Body of pancreas (tissue), 4 donors: ENCODE results near the gene LRRC3B. TPM values are rescaled to one million over a fixed set of nuclear protein-coding genes. Genes with fewer than 3 reads are reported as not detected.

Experiments
- ATAC-seq: fragments of 150-250 bp; one replicate; pipeline ENCODE4 v1.9.1; 2016
- DNase-seq, 4 donors: peaks; one replicate each; pipeline ENCODE4 v3.0.0-alpha.2; 2019
- H3K27ac ChIP-seq, 4 donors: fragments of 200-600 bp; sonication (generic); 1 replicate in 3 of 4; 2 replicates in 1 of 4; pipeline versions ENCODE4 v1.5.1 to v1.6.1; 2016 to 2019; ENCODE audit warnings: mild to moderate bottlenecking in 1 of 4, mixed read lengths in 1 of 4, moderate library complexity in 1 of 4
- H3K27me3 ChIP-seq, 2 donors: fragments of 200-600 bp; sonication (generic); one replicate each; pipeline ENCODE4 v1.6.0; 2016; ENCODE audit warnings: mild to moderate bottlenecking in 1 of 2
- H3K36me3 ChIP-seq, 2 donors: fragments of 200-600 bp; sonication (generic); replicated peaks in 1 of 2; 2 replicates each; pipeline ENCODE4 v1.5.1; 2016; ENCODE audit warnings: low read depth in 2 of 2; ENCODE audit not compliant: insufficient read depth in 1 of 2
- H3K4me1 ChIP-seq: fragments of 200-600 bp; sonication (generic); one replicate; pipeline ENCODE4 v1.6.0; 2016
- H3K4me3 ChIP-seq, 2 donors: fragments of 200-600 bp; sonication (generic); 1 replicate in 1 of 2; 2 replicates in 1 of 2; pipeline ENCODE4 v1.5.1; 2016 to 2019
- H3K9me3 ChIP-seq, 3 donors: fragments of 200-600 bp; sonication (generic); 1 replicate in 2 of 3; 2 replicates in 1 of 3; pipeline ENCODE4 v1.5.1; 2016
- POLR2A ChIP-seq, 3 donors: fragments of 450-650 bp; IDR thresholded peaks; one replicate each; pipeline ENCODE4 v1.6.1; 2016; ENCODE audit warnings: antibody characterized with exemption in 3 of 3, mild to moderate bottlenecking in 2 of 3
- WGBS, 2 donors: methylation state at CpG; one replicate each; pipeline ENCODE4 v1.1.5; 2017; 5-methylcytosine and 5-hydroxymethylcytosine counted together
- intact Hi-C: fragments of 100-400 bp; cut with DNase I; formaldehyde crosslinking; loops from one replicate; pipeline ENCODE4 v1.15.1; 2023
- total RNA-seq, 2 donors: library from RNA; depleted of rRNA; stranded (reverse); fragments of >200 nt; gene quantifications; one replicate each; pipeline ENCODE4 v1.1.0, GENCODE V29; 2016
- TF ChIP-seq, protein P1 (sequence below), 7 experiments: fragments of 450-650 bp in 4 of 7; fragments of 200-600 bp in 3 of 7; sonication (generic) in 3 of 7; IDR thresholded peaks; one replicate each; pipeline ENCODE4 v1.5.1; 2016 to 2019; ENCODE audit warnings: antibody characterized with exemption in 7 of 7

Gene LRRC3B
- total RNA-seq, 2 donors from 2014 or later = not detected

DNA sequence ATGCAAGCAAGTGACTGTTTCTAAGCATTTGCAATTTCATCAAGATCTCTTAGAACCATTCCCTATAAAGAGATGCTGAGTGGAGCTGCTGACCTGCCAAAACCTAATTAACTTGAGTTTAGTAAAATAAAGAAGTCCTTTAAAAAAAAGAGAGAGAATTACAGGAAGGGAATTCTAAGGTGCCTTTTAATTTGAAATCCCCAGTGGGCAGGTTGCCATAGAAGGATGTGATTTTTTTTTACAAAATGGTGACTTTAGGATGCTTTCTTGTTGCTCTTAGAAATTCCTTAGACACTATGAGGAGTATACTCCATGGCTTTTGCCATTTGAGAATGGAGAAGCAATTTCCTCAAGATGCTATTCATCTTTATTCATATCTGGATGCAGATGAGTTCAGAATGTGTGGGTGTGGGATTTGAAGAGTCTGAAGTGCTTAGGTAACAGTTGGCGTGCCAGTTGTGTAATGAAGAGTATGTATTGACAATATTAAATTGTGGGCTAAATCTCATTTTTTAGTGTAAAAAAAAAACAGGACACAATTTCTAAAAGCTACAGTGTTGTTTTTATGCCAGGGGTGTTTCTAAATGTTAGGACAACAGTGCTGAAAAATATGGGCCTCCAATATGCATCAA, 13.6 kb downstream of the LRRC3B start:
- Histone ChIP-seq H3K36me3 (no peaks in the 10 kb centered on the region), H3K27ac (no peak overlapping the region), H3K9me3 (no peaks in the 10 kb centered on the region), H3K4me1 (no peaks in the 10 kb centered on the region), H3K27me3 (no peaks in the 10 kb centered on the region), H3K4me3 (no peak overlapping the region)
- TF ChIP-seq POLR2A (IDR thresholded peaks at IDR 0.05) = no peak
- intact Hi-C loops = no loop called here
- 81 to 100% methylated on average over 1 of the region's 1 CpG for WGBS, 2 donors
- ATAC-seq (no peak), DNase-seq (no peak)

DNA sequence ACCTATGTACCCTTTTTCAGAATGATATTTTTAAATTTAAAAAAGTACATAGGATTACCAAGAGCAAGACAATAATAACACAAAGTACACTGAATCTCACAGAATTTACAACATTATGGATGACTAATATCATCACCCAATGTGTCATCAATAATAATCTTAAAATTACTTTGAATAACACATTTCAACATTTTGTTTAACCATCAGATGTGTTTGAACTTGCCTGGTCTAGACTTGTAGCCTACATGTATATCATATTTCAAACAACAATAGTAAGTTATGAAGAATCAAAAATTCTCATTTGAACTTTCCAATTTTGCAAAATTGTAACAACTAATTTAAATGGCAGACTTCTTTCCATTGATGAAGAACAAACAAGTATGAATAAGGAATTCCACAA, 15.1 kb downstream of the LRRC3B start:
- H3K4me1 ChIP-seq = no peaks in the 10 kb centered on the region
- DNase-seq = no peak
- intact Hi-C loops = no loop called here
- H3K9me3 ChIP-seq = no peaks in the 10 kb centered on the region
- TF ChIP-seq POLR2A (IDR thresholded peaks at IDR 0.05) = no peak
- TF ChIP-seq, protein P1, sequence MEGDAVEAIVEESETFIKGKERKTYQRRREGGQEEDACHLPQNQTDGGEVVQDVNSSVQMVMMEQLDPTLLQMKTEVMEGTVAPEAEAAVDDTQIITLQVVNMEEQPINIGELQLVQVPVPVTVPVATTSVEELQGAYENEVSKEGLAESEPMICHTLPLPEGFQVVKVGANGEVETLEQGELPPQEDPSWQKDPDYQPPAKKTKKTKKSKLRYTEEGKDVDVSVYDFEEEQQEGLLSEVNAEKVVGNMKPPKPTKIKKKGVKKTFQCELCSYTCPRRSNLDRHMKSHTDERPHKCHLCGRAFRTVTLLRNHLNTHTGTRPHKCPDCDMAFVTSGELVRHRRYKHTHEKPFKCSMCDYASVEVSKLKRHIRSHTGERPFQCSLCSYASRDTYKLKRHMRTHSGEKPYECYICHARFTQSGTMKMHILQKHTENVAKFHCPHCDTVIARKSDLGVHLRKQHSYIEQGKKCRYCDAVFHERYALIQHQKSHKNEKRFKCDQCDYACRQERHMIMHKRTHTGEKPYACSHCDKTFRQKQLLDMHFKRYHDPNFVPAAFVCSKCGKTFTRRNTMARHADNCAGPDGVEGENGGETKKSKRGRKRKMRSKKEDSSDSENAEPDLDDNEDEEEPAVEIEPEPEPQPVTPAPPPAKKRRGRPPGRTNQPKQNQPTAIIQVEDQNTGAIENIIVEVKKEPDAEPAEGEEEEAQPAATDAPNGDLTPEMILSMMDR (IDR thresholded peaks at IDR 0.05) = no peak
- H3K4me3 ChIP-seq = no peak overlapping the region
- no peak for ATAC-seq
- H3K36me3 ChIP-seq = no peaks in the 10 kb centered on the region
- no peaks in the 10 kb centered on the region for H3K27me3 ChIP-seq
- no peak overlapping the region for H3K27ac ChIP-seq

DNA sequence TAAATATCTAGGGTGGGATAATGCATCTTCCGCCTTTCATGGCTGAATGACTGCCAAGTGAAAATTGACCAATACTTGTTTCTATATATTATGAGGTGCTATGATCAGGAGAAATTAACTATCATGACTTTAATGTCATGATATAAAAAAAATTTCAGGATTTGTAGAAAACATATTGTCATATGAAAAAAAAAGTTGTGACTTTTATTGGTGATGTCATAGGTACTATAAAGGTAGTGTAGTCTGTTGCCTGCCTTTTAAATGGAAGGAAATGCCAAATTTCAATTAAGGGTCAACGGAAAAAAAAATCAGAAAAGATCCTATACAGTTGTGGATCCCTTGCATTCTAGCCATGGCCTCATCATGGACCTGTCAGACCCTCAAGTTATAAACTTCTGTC, 15.5 kb downstream of the LRRC3B start:
- Histone ChIP-seq H3K9me3 (no peaks in the 10 kb centered on the region), H3K36me3 (no peaks in the 10 kb centered on the region), H3K27ac (no peak overlapping the region), H3K4me1 (no peaks in the 10 kb centered on the region), H3K27me3 (no peaks in the 10 kb centered on the region), H3K4me3 (no peak overlapping the region)
- intact Hi-C loops = no loop called here
- DNase-seq (no peak), ATAC-seq (no peak)
- TF ChIP-seq, protein P1 (IDR thresholded peaks at IDR 0.05) = no peak
- TF ChIP-seq POLR2A (IDR thresholded peaks at IDR 0.05) = no peak
- 79 to 82% methylated on average over 2 of the region's 2 CpGs for WGBS, 2 donors

DNA sequence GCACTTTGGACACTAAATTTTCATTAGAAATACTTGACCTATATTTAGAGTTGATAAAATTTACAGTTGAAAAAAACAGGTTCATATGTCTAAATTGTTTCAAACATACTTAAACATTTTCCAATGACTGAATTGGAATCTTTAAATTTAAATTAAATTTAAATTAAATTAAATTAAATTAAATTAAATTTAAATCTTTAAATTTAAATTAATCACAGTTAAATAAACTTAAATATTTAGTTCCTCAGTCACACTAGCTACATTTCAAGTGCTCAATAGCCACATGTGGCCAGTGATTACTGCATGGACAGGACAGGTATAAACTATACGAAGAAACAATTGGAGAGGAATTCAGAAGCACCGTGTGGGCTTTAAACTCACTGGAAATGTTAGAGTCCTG, 16.8 kb downstream of the LRRC3B start:
- H3K27ac ChIP-seq = no peak overlapping the region
- H3K9me3 ChIP-seq = no peaks in the 10 kb centered on the region
- no peak overlapping the region for H3K4me3 ChIP-seq
- H3K36me3 ChIP-seq = no peaks in the 10 kb centered on the region
- intact Hi-C loops = no loop called here
- H3K27me3 ChIP-seq = no peaks in the 10 kb centered on the region
- TF ChIP-seq, protein P1 (IDR thresholded peaks at IDR 0.05) = no peak
- TF ChIP-seq POLR2A (IDR thresholded peaks at IDR 0.05) = no peak
- DNase-seq (no peak), ATAC-seq (no peak)
- 86 to 94% methylated on average over 2 of the region's 2 CpGs for WGBS, 2 donors
- no peaks in the 10 kb centered on the region for H3K4me1 ChIP-seq

DNA sequence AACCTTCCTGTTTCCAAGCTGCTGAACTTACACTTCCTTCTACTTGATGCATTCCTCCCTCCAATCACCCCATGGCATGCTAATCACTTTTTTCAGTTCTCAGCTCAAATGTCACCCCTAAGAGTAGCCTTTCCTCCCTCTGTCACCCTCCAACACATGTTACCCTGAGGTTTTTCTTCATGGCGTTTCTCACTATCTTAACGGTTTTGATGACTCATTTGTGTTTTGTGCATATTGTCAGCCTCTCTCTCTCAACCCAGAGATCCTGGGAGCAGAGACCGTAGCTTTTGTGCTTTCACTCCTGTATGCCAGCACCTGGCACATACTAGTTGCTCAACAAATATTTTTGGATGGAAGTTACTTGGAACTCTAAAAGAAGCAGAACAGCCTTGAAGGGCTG, 24.5 kb downstream of the LRRC3B start:
- no peak for ATAC-seq
- H3K27ac ChIP-seq = no peak overlapping the region
- H3K36me3 ChIP-seq = no peaks in the 10 kb centered on the region
- H3K27me3 ChIP-seq = no peaks in the 10 kb centered on the region
- no peaks in the 10 kb centered on the region for H3K9me3 ChIP-seq
- H3K4me1 ChIP-seq = no peaks in the 10 kb centered on the region
- 72 to 78% methylated on average over 3 of the region's 3 CpGs for WGBS, 2 donors
- intact Hi-C loops = no loop called here
- DNase-seq = no peak
- no peak overlapping the region for H3K4me3 ChIP-seq
- TF ChIP-seq, protein P1 (IDR thresholded peaks at IDR 0.05) = no peak
- TF ChIP-seq POLR2A (IDR thresholded peaks at IDR 0.05) = no peak
